IMR-90 (cell line): ENCODE results near the gene ITGB1BP1. TPM values are rescaled to one million over a fixed set of nuclear protein-coding genes. Genes with fewer than 3 reads are reported as not detected.
A peak's percentile ranks its signal among the peaks of the same experiment; 100 is the strongest.

Experiments used
- ATAC-seq: fragments of 200-7000 bp; cut with Tn5 transposase; 2 replicates; pipeline ENCODE4 v1.9.1; 2020; ENCODE audit warnings: low read depth, mild to moderate bottlenecking, moderate library complexity
- BruUV-seq: library from RNA; stranded (reverse); fragments of 400-500 nt; replicated peaks from 2 replicates; lab custom pipeline; 2021; lab: Mats Ljungman, UMichigan
- CTCF ChIA-PET: fragments of 300-600 bp; formaldehyde crosslinking; extraction: SDS; loops from one replicate; lab custom pipeline; 2021; ENCODE audit warnings: antibody characterized with exemption; lab: Yijun Ruan, JAX
- POLR2A ChIA-PET: fragments of 300-600 bp; sonication (Branson Sonifier 250); formaldehyde crosslinking; loops from one replicate; lab custom pipeline; 2022; ENCODE audit warnings: antibody characterized with exemption; ENCODE audit not compliant: unreplicated experiment; lab: Charles Lee
- DNase-seq: peaks from one replicate; pipeline ENCODE4 v3.0.0; 2013
- H2AFZ ChIP-seq: replicated peaks from 2 replicates; pipeline ENCODE3; 2013; ENCODE audit warnings: low read length, mild to moderate bottlenecking; ENCODE audit not compliant: poor library complexity
- H2AK5ac ChIP-seq: 2 replicates; pipeline ENCODE4 v1.6.1; 2013; ENCODE audit warnings: low read depth, low read length, inconsistent platforms
- H2AK9ac ChIP-seq: replicated peaks from 2 replicates; pipeline ENCODE3; 2013; ENCODE audit warnings: mild to moderate bottlenecking, low read depth, low read length, moderate library complexity; ENCODE audit not compliant: poor library complexity
- H2BK120ac ChIP-seq: 2 replicates; pipeline ENCODE4 v1.6.1; 2013; ENCODE audit warnings: low read depth, low read length, inconsistent platforms
- H2BK15ac ChIP-seq: 3 replicates; pipeline ENCODE4 v1.6.1; 2013; ENCODE audit warnings: low read depth, low read length, inconsistent platforms
- H2BK20ac ChIP-seq: 2 replicates; pipeline ENCODE4 v1.6.1; 2013; ENCODE audit warnings: low read depth, mild to moderate bottlenecking, inconsistent platforms, low read length, moderate library complexity
- H2BK5ac ChIP-seq: 2 replicates; pipeline ENCODE4 v1.6.1; 2013; ENCODE audit warnings: mild to moderate bottlenecking, low read depth, low read length, inconsistent platforms; ENCODE audit not compliant: poor library complexity, severe bottlenecking
- H3K14ac ChIP-seq: replicated peaks from 2 replicates; pipeline ENCODE4 v1.6.1; 2013; ENCODE audit warnings: low read depth, low read length, inconsistent platforms
- H3K18ac ChIP-seq: 2 replicates; pipeline ENCODE4 v1.6.1; 2013; ENCODE audit warnings: low read depth, low read length, control low read depth
- H3K23ac ChIP-seq: 2 replicates; pipeline ENCODE4 v1.6.1; 2013; ENCODE audit warnings: low read depth, low read length, inconsistent platforms
- H3K27ac ChIP-seq: 2 replicates; pipeline ENCODE4 v1.5.1; 2013; ENCODE audit warnings: mild to moderate bottlenecking, control low read depth, low read length; ENCODE audit not compliant: insufficient read depth
- H3K27me3 ChIP-seq: 2 replicates; pipeline ENCODE4 v1.6.1; 2013; ENCODE audit warnings: low read length; ENCODE audit not compliant: control insufficient read depth, insufficient read depth
- H3K36me3 ChIP-seq: 2 replicates; pipeline ENCODE4 v1.6.1; 2013; ENCODE audit warnings: low read length, mixed read lengths; ENCODE audit not compliant: control insufficient read depth, insufficient read depth
- H3K4ac ChIP-seq: 2 replicates; pipeline ENCODE4 v1.6.1; 2013; ENCODE audit warnings: low read depth, low read length, inconsistent platforms
- H3K4me1 ChIP-seq: 2 replicates; pipeline ENCODE4 v1.6.1; 2013; ENCODE audit warnings: low read length, mixed read lengths; ENCODE audit not compliant: control insufficient read depth, insufficient read depth
- H3K4me2 ChIP-seq: 2 replicates; pipeline ENCODE4 v1.6.1; 2013; ENCODE audit warnings: low read depth, mild to moderate bottlenecking, control low read depth, low read length, moderate library complexity
- H3K4me3 ChIP-seq: 2 replicates; pipeline ENCODE4 v1.5.1; 2013; ENCODE audit warnings: low read depth, mild to moderate bottlenecking, control low read depth, low read length, moderate library complexity; ENCODE audit not compliant: insufficient read depth
- H3K56ac ChIP-seq: 2 replicates; pipeline ENCODE4 v1.6.1; 2013; ENCODE audit warnings: low read length, inconsistent platforms; ENCODE audit not compliant: insufficient read depth; ENCODE audit errors: extremely low read depth
- H3K79me1 ChIP-seq, 2 experiments: 2 replicates each; pipeline ENCODE4 v1.6.1; 2013; ENCODE audit warnings: low read length in 2 of 2, inconsistent platforms in 1 of 2, low read depth in 1 of 2
- H3K9ac ChIP-seq: 2 replicates; pipeline ENCODE4 v1.6.1; 2013; ENCODE audit warnings: low read depth, low read length, control low read depth
- H3K9me1 ChIP-seq: 2 replicates; pipeline ENCODE4 v1.6.1; 2013; ENCODE audit warnings: low read length, inconsistent platforms; ENCODE audit not compliant: insufficient read depth
- H3K9me3 ChIP-seq: 2 replicates; pipeline ENCODE4 v1.6.1; 2013; ENCODE audit warnings: low read length; ENCODE audit not compliant: control insufficient read depth, insufficient read depth
- H4K20me1 ChIP-seq: 2 replicates; pipeline ENCODE4 v1.6.1; 2013; ENCODE audit warnings: low read length, inconsistent platforms; ENCODE audit not compliant: insufficient read depth
- H4K5ac ChIP-seq: 2 replicates; pipeline ENCODE4 v1.6.1; 2013; ENCODE audit warnings: mild to moderate bottlenecking, low read depth, low read length, control low read depth
- H4K8ac ChIP-seq, 2 experiments: 2 replicates each; pipeline ENCODE4 v1.6.1; 2013; ENCODE audit warnings: low read depth in 2 of 2, low read length in 2 of 2, control low read depth in 1 of 2, inconsistent platforms in 1 of 2
- H4K91ac ChIP-seq: 2 replicates; pipeline ENCODE4 v1.6.1; 2013; ENCODE audit warnings: low read depth, low read length, inconsistent platforms; ENCODE audit not compliant: insufficient read depth
- BHLHE40 ChIP-seq: fragments of 150-350 bp; IDR thresholded peaks from 2 replicates; pipeline ENCODE4 v1.6.1; 2016; ENCODE audit warnings: mild to moderate bottlenecking, low read depth, low read length
- CEBPB ChIP-seq: IDR thresholded peaks from 2 replicates; pipeline ENCODE4 v1.6.1; 2012; ENCODE audit warnings: low read depth, low read length, improper control_type of control experiment
- CHD1 ChIP-seq: IDR thresholded peaks from 2 replicates; pipeline ENCODE4 v1.6.1; 2012; ENCODE audit warnings: low read depth, low read length, improper control_type of control experiment
- ELK1 ChIP-seq: fragments of 150-350 bp; IDR thresholded peaks from 2 replicates; pipeline ENCODE4 v1.6.1; 2016; ENCODE audit warnings: low read depth, mild to moderate bottlenecking, low read length, moderate library complexity, borderline replicate concordance
- FOS ChIP-seq: fragments of 150-350 bp; IDR thresholded peaks from 2 replicates; pipeline ENCODE4 v1.6.1; 2016; ENCODE audit warnings: low read depth, low read length
- MAFK ChIP-seq: IDR thresholded peaks from 2 replicates; pipeline ENCODE4 v1.6.1; 2012; ENCODE audit warnings: low read depth, low read length, improper control_type of control experiment
- MAZ ChIP-seq: IDR thresholded peaks from 2 replicates; pipeline ENCODE4 v1.6.1; 2012; ENCODE audit warnings: low read depth, mild to moderate bottlenecking, low read length, improper control_type of control experiment, moderate library complexity, borderline replicate concordance
- MXI1 ChIP-seq: IDR thresholded peaks from 2 replicates; pipeline ENCODE4 v1.6.1; 2012; ENCODE audit warnings: low read depth, mild to moderate bottlenecking, low read length, moderate library complexity, borderline replicate concordance
- NFE2L2 ChIP-seq: fragments of 150-350 bp; IDR thresholded peaks from 2 replicates; pipeline ENCODE4 v1.6.1; 2016; ENCODE audit warnings: low read depth, mild to moderate bottlenecking, low read length
- POLR2A ChIP-seq: IDR thresholded peaks from 2 replicates; pipeline ENCODE4 v1.6.1; 2012; ENCODE audit warnings: mild to moderate bottlenecking, low read depth, low read length
- RAD21 ChIP-seq: IDR thresholded peaks from 2 replicates; pipeline ENCODE4 v1.6.1; 2012; ENCODE audit warnings: low read length, improper control_type of control experiment
- RCOR1 ChIP-seq: IDR thresholded peaks from 2 replicates; pipeline ENCODE4 v1.6.1; 2012; ENCODE audit warnings: mild to moderate bottlenecking, low read length, improper control_type of control experiment; ENCODE audit not compliant: insufficient replicate concordance
- RFX5 ChIP-seq: IDR thresholded peaks from 2 replicates; pipeline ENCODE4 v1.8.0; 2012; ENCODE audit warnings: low read depth, mild to moderate bottlenecking, low read length, moderate library complexity
- SMC3 ChIP-seq: fragments of 150-350 bp; IDR thresholded peaks from 2 replicates; pipeline ENCODE4 v1.6.1; 2016; ENCODE audit warnings: low read depth, mild to moderate bottlenecking, antibody characterized with exemption, low read length, moderate library complexity
- USF2 ChIP-seq: fragments of 150-350 bp; IDR thresholded peaks from 2 replicates; pipeline ENCODE4 v1.6.1; 2017; ENCODE audit warnings: mild to moderate bottlenecking, antibody characterized with exemption, low read length, low read depth
- WGBS, 2 experiments: methylation state at CpG; one replicate each; pipeline versions ENCODE4 v1.1.5 to v1.1.7; 2013; ENCODE audit warnings: missing lambda C conversion rate in 2 of 2; ENCODE audit not compliant: insufficient read length in 1 of 2; ENCODE audit errors: extremely low coverage in 2 of 2; 5-methylcytosine and 5-hydroxymethylcytosine counted together
- dilution Hi-C: fragments of 300-500 bp; cut with HindIII; formaldehyde crosslinking; loops from one replicate; pipeline ENCODE4 v1.14.3; 2018; ENCODE audit warnings: low sequenced_read_pairs; ENCODE audit not compliant: unreplicated experiment
- in situ Hi-C: fragments of 300-500 bp; cut with MboI; formaldehyde crosslinking; loops from 3 replicates; pipeline ENCODE4 v1.14.3; 2019; ENCODE audit warnings: low sequenced_read_pairs, inconsistent platforms, mixed read lengths
- intact Hi-C: fragments of 100-400 bp; cut with micrococcal nuclease; formaldehyde crosslinking; loops from 2 replicates; pipeline ENCODE4 v1.10.0; 2022
- polyA plus RNA-seq, 3 experiments: library from polyadenylated mRNA; depleted of rRNA; stranded (reverse); fragments of >200 nt; gene quantifications; 2 replicates each; pipeline ENCODE4 v1.2.3, GENCODE V29; 2012; ENCODE audit warnings: low replicate concordance in 1 of 3
- total RNA-seq: library from RNA; depleted of rRNA; stranded (reverse); fragments of >200 nt; gene quantifications from 2 replicates; pipeline ENCODE4 v1.2.3, GENCODE V29; 2012
- TF ChIP-seq, protein P1 (sequence below): conservative IDR thresholded peaks from 2 replicates; pipeline ENCODE4 v1.5.1; 2012; ENCODE audit warnings: mild to moderate bottlenecking, low read depth, low read length, improper control_type of control experiment

ITGB1BP1 gene
- total and polyA plus RNA-seq, 2 of the 4 experiments (the other 2 are of a cell fraction) = 48.6 to 88.1 TPM

DNA sequence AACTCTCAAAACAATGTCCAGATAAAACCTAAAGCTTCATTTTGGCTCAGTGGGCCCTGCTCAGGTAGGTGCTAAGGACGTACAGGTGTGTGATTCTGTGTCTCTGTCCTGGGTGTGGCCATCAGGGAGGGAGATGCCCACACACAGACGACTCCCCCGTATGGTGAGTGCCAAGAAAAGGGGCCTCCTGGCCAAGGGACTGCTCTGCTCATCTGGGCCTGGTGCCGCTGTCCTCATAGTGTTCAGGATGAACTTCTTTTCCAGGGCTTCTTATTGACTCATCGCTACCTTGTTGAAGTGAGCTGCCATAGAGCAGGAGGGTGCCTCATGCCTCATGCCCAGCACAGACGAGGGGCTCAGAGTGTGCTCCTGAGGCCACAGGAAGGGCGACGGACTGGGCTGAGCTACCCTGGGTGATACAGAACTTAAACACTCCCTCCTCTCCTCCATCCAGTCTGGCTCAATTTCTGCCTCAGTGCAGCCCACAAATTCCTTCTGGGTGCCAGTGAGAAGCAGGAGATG, 57.8 kb downstream of the ITGB1BP1 start:
- no peak overlapping the region for H2AK5ac ChIP-seq
- H4K8ac ChIP-seq = no peak overlapping the region
- H4K91ac ChIP-seq = peak overlapping the region; percentile 32; the same call in 1 of the 2 replicates
- H2AFZ ChIP-seq = no peak overlapping the region
- no peak overlapping the region for H3K27ac ChIP-seq
- BruUV-seq = no TSS peak
- CTCF ChIA-PET = no interaction called here
- peaks cover 42% of the 10 kb centered on the region for H3K36me3 ChIP-seq
- H2BK15ac ChIP-seq = no peak overlapping the region
- dilution Hi-C loops (no loop called here), intact Hi-C loops (no loop called here), in situ Hi-C loops (no loop called here)
- no peak overlapping the region for H4K5ac ChIP-seq
- H3K18ac ChIP-seq = no peak overlapping the region
- no peak overlapping the region for H3K9ac ChIP-seq
- H2BK120ac ChIP-seq = no peak overlapping the region
- no peaks in the 10 kb centered on the region for H4K20me1 ChIP-seq
- H3K27me3 ChIP-seq = no peaks in the 10 kb centered on the region
- H2BK20ac ChIP-seq = no peak overlapping the region
- no peak overlapping the region; the same call in 1 of the 2 replicates for H3K14ac ChIP-seq
- no peak for DNase-seq
- H3K4ac ChIP-seq = no peak overlapping the region
- ATAC-seq = no peak
- H3K9me1 ChIP-seq = peaks cover 16% of the 10 kb centered on the region
- H3K4me3 ChIP-seq = no peak overlapping the region
- H2AK9ac ChIP-seq = peak overlapping the region; percentile 70
- no peak overlapping the region for H3K4me2 ChIP-seq
- peaks cover 12 to 44% of the 10 kb centered on the region in 2 experiments; a peak in 3 of 4 replicates for H3K79me1 ChIP-seq
- H2BK5ac ChIP-seq = no peak overlapping the region
- H3K9me3 ChIP-seq = no peaks in the 10 kb centered on the region
- H3K56ac ChIP-seq = no peak overlapping the region
- peaks cover 6% of the 10 kb centered on the region for H3K4me1 ChIP-seq
- TF ChIP-seq RFX5 (no peak), RAD21 (no peak), SMC3 (no peak), MXI1 (no peak), FOS (no peak), NFE2L2 (no peak), MAZ (no peak), BHLHE40 (no peak), RCOR1 (no peak), USF2 (no peak), CHD1 (no peak), CEBPB (no peak), ELK1 (no peak), POLR2A (no peak), MAFK (no peak)
- TF ChIP-seq, protein P1, sequence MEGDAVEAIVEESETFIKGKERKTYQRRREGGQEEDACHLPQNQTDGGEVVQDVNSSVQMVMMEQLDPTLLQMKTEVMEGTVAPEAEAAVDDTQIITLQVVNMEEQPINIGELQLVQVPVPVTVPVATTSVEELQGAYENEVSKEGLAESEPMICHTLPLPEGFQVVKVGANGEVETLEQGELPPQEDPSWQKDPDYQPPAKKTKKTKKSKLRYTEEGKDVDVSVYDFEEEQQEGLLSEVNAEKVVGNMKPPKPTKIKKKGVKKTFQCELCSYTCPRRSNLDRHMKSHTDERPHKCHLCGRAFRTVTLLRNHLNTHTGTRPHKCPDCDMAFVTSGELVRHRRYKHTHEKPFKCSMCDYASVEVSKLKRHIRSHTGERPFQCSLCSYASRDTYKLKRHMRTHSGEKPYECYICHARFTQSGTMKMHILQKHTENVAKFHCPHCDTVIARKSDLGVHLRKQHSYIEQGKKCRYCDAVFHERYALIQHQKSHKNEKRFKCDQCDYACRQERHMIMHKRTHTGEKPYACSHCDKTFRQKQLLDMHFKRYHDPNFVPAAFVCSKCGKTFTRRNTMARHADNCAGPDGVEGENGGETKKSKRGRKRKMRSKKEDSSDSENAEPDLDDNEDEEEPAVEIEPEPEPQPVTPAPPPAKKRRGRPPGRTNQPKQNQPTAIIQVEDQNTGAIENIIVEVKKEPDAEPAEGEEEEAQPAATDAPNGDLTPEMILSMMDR = no peak
- POLR2A ChIA-PET = no interaction called here
- no peak overlapping the region for H3K23ac ChIP-seq
- WGBS, 2 experiments = no CpG with 5 or more reads among the region's 8 CpGs
